ENCODE measurements around the gene CPM. TPM values are rescaled to one million over a fixed set of nuclear protein-coding genes. Genes with fewer than 3 reads are reported as not detected.
"Not testable (repeated sequence)": the region's sequence is repeated elsewhere in the genome, so short reads cannot be mapped to it uniquely, and the experiment has no call there.

Gene CPM
- polyA plus RNA-seq, 1 donor (not counting 4 experiments of a cell fraction or from before 2014, with no cell fraction given), result 2.5 TPM

GRCh38 chr12:68802372-68802745 lies 130.6 kb downstream of the CPM start:
- H4K20me1 ChIP-seq (ENCODE audit: control insufficient read depth, extremely low read depth, insufficient read depth, low read length); DNase-seq (ENCODE audit: low read depth, low spot score); H3K36me3 ChIP-seq (ENCODE audit: control insufficient read depth in 2 of 2, extremely low read depth in 1 of 2, insufficient read depth in 2 of 2, low read length in 2 of 2); H3K27ac ChIP-seq (ENCODE audit: control insufficient read depth, insufficient read depth, low read length); H3K9me1 ChIP-seq (ENCODE audit: control insufficient read depth, extremely low read depth, insufficient read depth, low read length); H3K79me2 ChIP-seq (ENCODE audit: control insufficient read depth, insufficient read depth, low read length); H3K27me3 ChIP-seq (ENCODE audit: control insufficient read depth, extremely low read depth, insufficient read depth, low read length); H3K9ac ChIP-seq (ENCODE audit: control insufficient read depth, extremely low read depth, insufficient read depth, low read length); FAIRE-seq; H3K9me3 ChIP-seq (ENCODE audit: control insufficient read depth, low read depth, low read length); H2AFZ ChIP-seq (ENCODE audit: control insufficient read depth, low read length); H3K4me2 ChIP-seq (ENCODE audit: control insufficient read depth, extremely low read depth, insufficient read depth, low read depth, low read length); H3K4me3 ChIP-seq (ENCODE audit: control insufficient read depth in 2 of 3, extremely low read depth in 1 of 3, insufficient read depth in 2 of 3, low read depth in 1 of 3, low read length in 3 of 3); dilution Hi-C loops (cut with MboI; ENCODE audit: extremely low pct_ligation_motif_present, low sequenced_read_pairs): not testable (repeated sequence)
- peaks cover 13% of the 10 kb centered on the region for H3K4me1 ChIP-seq (ENCODE audit: control insufficient read depth, extremely low read depth, insufficient read depth, low read length)

Small RNA genes within 50 kb of the gene (small RNA-seq; reads per million reads assigned to genes)
- gene AC025423.5 (ENCODE audit: insufficient read length in 3 of 3, low read depth in 3 of 3, low replicate concordance in 1 of 3) (0 reads per million in 3 experiments), gene RNU7-4P (ENCODE audit: insufficient read length in 3 of 3, low read depth in 3 of 3, low replicate concordance in 1 of 3) (0 to 0.07 (median 0) reads per million in 3 experiments)

Other genes with a start within 250 kb of the CPM start
- 35.3 to 71.7 TPM (median 52.0 TPM) in 3 replicates for gene NUP107, start 246.2 kb downstream of the CPM start, polyA plus RNA-seq
- 4.0 to 9.9 TPM (median 5.4 TPM) in 3 replicates for gene SLC35E3, start 187.0 kb downstream of the CPM start, polyA plus RNA-seq
- gene MDM2, start 125.0 kb downstream of the CPM start, polyA plus RNA-seq, result 24.0 to 55.0 TPM (median 28.0 TPM) in 3 replicates

Measured in keratinocyte (primary cell).